ENCODE data around the gene LRRC15.

DNA sequence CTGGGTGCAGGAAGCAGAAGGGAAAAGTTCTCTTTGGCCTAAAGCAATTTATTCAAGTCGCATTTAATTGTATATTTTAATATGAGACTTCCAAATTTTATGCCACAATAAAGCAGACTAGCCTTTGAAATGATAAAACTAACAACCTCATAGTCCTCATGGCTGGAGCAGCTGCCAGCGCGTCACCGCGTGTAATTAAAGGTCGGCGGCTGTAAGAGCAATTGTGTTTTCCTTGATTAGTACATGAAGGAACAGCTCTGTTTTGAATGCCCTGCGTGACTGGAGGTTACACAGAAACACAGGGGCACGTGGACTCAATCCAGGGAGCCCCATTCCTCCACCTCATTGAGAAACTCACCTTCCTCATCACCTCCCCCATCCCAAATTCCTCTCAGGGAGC is 10.1 kb upstream of the LRRC15 start:
- TF ChIP-seq, protein P1, sequence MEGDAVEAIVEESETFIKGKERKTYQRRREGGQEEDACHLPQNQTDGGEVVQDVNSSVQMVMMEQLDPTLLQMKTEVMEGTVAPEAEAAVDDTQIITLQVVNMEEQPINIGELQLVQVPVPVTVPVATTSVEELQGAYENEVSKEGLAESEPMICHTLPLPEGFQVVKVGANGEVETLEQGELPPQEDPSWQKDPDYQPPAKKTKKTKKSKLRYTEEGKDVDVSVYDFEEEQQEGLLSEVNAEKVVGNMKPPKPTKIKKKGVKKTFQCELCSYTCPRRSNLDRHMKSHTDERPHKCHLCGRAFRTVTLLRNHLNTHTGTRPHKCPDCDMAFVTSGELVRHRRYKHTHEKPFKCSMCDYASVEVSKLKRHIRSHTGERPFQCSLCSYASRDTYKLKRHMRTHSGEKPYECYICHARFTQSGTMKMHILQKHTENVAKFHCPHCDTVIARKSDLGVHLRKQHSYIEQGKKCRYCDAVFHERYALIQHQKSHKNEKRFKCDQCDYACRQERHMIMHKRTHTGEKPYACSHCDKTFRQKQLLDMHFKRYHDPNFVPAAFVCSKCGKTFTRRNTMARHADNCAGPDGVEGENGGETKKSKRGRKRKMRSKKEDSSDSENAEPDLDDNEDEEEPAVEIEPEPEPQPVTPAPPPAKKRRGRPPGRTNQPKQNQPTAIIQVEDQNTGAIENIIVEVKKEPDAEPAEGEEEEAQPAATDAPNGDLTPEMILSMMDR (conservative IDR thresholded peaks at IDR 0.05), result no peak
- TF ChIP-seq EZH2 (IDR thresholded peaks at IDR 0.05; ENCODE audit: low read depth), result no peak

Data from PC-9 (cell line).